LoVo (cell line): ENCODE measurements around the gene FYN.
A peak's percentile ranks its signal among the peaks of the same experiment; 100 is the strongest.

ENCODE experiments used
- DNase-seq: peaks from one replicate; pipeline ENCODE4 v3.0.0-alpha.2; 2016; ENCODE audit warnings: low spot score

Gene FYN

GRCh38 chr6:111769365-111770152 is 103.7 kb downstream of the FYN start:
- no peak for DNase-seq

GRCh38 chr6:111768431-111768770 is 104.9 kb downstream of the FYN start:
- no peak for DNase-seq

- DNase-seq = no peak
These were observed 105.4 kb downstream of the FYN start for GRCh38 chr6:111767752-111768430.

- no peak for DNase-seq
These were observed 106.9 kb downstream of the FYN start for GRCh38 chr6:111766201-111766857.

GRCh38 chr6:111765763-111766162 is 107.5 kb downstream of the FYN start:
- no peak for DNase-seq

- no peak for DNase-seq
These were observed 108.7 kb downstream of the FYN start for GRCh38 chr6:111764238-111765175.

GRCh38 chr6:111763381-111763780 is 109.9 kb downstream of the FYN start:
- no peak for DNase-seq

- no peak for DNase-seq
These were observed 111.4 kb downstream of the FYN start for GRCh38 chr6:111761783-111762312.

- no peak for DNase-seq
These were observed 112.0 kb downstream of the FYN start for GRCh38 chr6:111761212-111761611.

GRCh38 chr6:111759836-111760785 is 113.1 kb downstream of the FYN start:
- DNase-seq = no peak

GRCh38 chr6:111759331-111759835 is 113.9 kb downstream of the FYN start:
- no peak for DNase-seq

- no peak for DNase-seq
These were observed 114.5 kb downstream of the FYN start for GRCh38 chr6:111758608-111759329.

- peak; percentile 1 for DNase-seq
These were observed 115.9 kb downstream of the FYN start for GRCh38 chr6:111757342-111757741.

- DNase-seq = no peak
These were observed 118.8 kb downstream of the FYN start for GRCh38 chr6:111754423-111754822.

- DNase-seq = no peak
These were observed 119.7 kb downstream of the FYN start for GRCh38 chr6:111753573-111753972.

GRCh38 chr6:111752476-111752875 is 120.8 kb downstream of the FYN start:
- DNase-seq = no peak

- no peak for DNase-seq
These were observed 122.2 kb downstream of the FYN start for GRCh38 chr6:111750753-111751673.

GRCh38 chr6:111750153-111750552 is 123.1 kb downstream of the FYN start:
- DNase-seq = no peak

GRCh38 chr6:111748231-111748647 is 125.0 kb downstream of the FYN start:
- no peak for DNase-seq
